NCI-H524 (cell line): Measurements from ENCODE around the gene TRIM9.
"Not testable (repeated sequence)": the region's sequence is repeated elsewhere in the genome, so short reads cannot be mapped to it uniquely, and the experiment has no call there.

Experiments
- DNase-seq, 2 experiments: peaks; one replicate each; lab custom pipeline; 2025; lab: John Stamatoyannopoulos, UW

TRIM9 gene

GRCh38 chr14:50964683-50965390 is 130.1 kb downstream of the TRIM9 start:
- DNase-seq: no peak

- no peak for DNase-seq
Observed at GRCh38 chr14:50963919-50964318, 131.0 kb downstream of the TRIM9 start.

- DNase-seq: no peak
Observed at GRCh38 chr14:50961605-50962221, 133.2 kb downstream of the TRIM9 start.

- no peak for DNase-seq
Observed at GRCh38 chr14:50957296-50957695, 137.6 kb downstream of the TRIM9 start.

- not testable (repeated sequence) for DNase-seq
Observed at GRCh38 chr14:50956421-50956820, 138.5 kb downstream of the TRIM9 start.

- peak; percentile 75 to 87 for DNase-seq
Observed at GRCh38 chr14:50955373-50956043, 139.4 kb downstream of the TRIM9 start.

GRCh38 chr14:50954811-50955372 is 140.0 kb downstream of the TRIM9 start:
- peak; percentile 60 to 80 for DNase-seq

GRCh38 chr14:50953502-50953901 is 141.4 kb downstream of the TRIM9 start:
- no peak for DNase-seq

- no peak for DNase-seq
Observed at GRCh38 chr14:50951032-50951431, 143.9 kb downstream of the TRIM9 start.

- no peak for DNase-seq
Observed at GRCh38 chr14:50948205-50948604, 146.7 kb downstream of the TRIM9 start.

GRCh38 chr14:50947446-50947845 is 147.5 kb downstream of the TRIM9 start:
- no peak for DNase-seq

GRCh38 chr14:50946234-50946935 is 148.5 kb downstream of the TRIM9 start:
- no peak for DNase-seq

GRCh38 chr14:50944647-50945413 is 150.1 kb downstream of the TRIM9 start:
- DNase-seq: peak; percentile 51 to 77

- DNase-seq: peak; percentile 21 to 66
Observed at GRCh38 chr14:50943943-50944646, 150.8 kb downstream of the TRIM9 start, which contains the start of gene PYGL. Gene PYGL (minus strand): TSS chr14:50944483. CDS start chr14:50944403, 80 bp downstream.

- DNase-seq: no peak
Observed at GRCh38 chr14:50943261-50943942, 151.5 kb downstream of the TRIM9 start.

GRCh38 chr14:50941638-50942037 is 153.3 kb downstream of the TRIM9 start:
- not testable (repeated sequence) for DNase-seq

GRCh38 chr14:50941151-50941550 is 153.8 kb downstream of the TRIM9 start:
- no peak for DNase-seq

GRCh38 chr14:50937800-50938199 is 157.1 kb downstream of the TRIM9 start:
- DNase-seq: no peak

GRCh38 chr14:50937325-50937724 is 157.6 kb downstream of the TRIM9 start:
- DNase-seq: no peak

GRCh38 chr14:50936882-50937281 is 158.0 kb downstream of the TRIM9 start:
- DNase-seq: no peak
